GM12878 (cell line): ENCODE data around the gene SNX10. TPM values are rescaled to one million over a fixed set of nuclear protein-coding genes. Genes with fewer than 3 reads are reported as not detected.

Experiments used
- ATAC-seq: fragments of 200-7000 bp; cut with Tn5 transposase; 3 replicates; pipeline ENCODE4 v1.9.1; 2020; ENCODE audit warnings: mild to moderate bottlenecking, moderate library complexity
- BruUV-seq: library from RNA; stranded (reverse); fragments of 400-500 nt; replicated peaks from 2 replicates; lab custom pipeline; 2021; lab: Mats Ljungman, UMichigan
- CTCF ChIA-PET: fragments of 300-600 bp; sonication (Branson Sonifier 250); formaldehyde crosslinking; extraction: SDS; loops from one replicate; lab custom pipeline; 2021; ENCODE audit warnings: inconsistent platforms; lab: Yijun Ruan, JAX
- POLR2A ChIA-PET: fragments of 350-600 bp; formaldehyde crosslinking; extraction: SDS; loops from one replicate; lab custom pipeline; 2021; ENCODE audit warnings: inconsistent platforms; lab: Charles Lee
- RAD21 ChIA-PET: fragments of 300-600 bp; sonication (Branson Sonifier 250); formaldehyde crosslinking; loops from one replicate; lab custom pipeline; 2023; ENCODE audit warnings: antibody characterized with exemption; ENCODE audit not compliant: unreplicated experiment; lab: Charles Lee
- SMC1A ChIA-PET: fragments of 300-600 bp; sonication (Branson Sonifier 250); formaldehyde crosslinking; loops from one replicate; lab custom pipeline; 2023; ENCODE audit not compliant: unreplicated experiment, uncharacterized antibody; lab: Charles Lee
- DNase-seq: peaks from one replicate; pipeline ENCODE4 v3.0.0-alpha.2; 2011; ENCODE audit warnings: low read depth, low spot score
- FAIRE-seq: peaks from 3 replicates; lab custom pipeline; 2011; peaks lifted over from hg19 to GRCh38; lab: Jason Lieb, UNC
- H2AFZ ChIP-seq: 2 replicates; pipeline ENCODE4 v1.6.0; 2011; ENCODE audit warnings: low read depth, low read length, control low read depth; ENCODE audit not compliant: control insufficient read depth
- H3K27ac ChIP-seq: 2 replicates; pipeline ENCODE4 v1.5.1; 2011; ENCODE audit warnings: control low read depth; ENCODE audit not compliant: control insufficient read depth, insufficient read depth
- H3K27me3 ChIP-seq, 2 experiments: replicated peaks in 1 of 2; 2 replicates each; pipeline versions ENCODE4 v1.6.0 to v1.6.1; 2011; ENCODE audit warnings: low read length in 1 of 2; ENCODE audit not compliant: control insufficient read depth in 2 of 2, insufficient read depth in 2 of 2
- H3K36me3 ChIP-seq, 2 experiments: 2 replicates each; pipeline ENCODE4 v1.5.1; 2011; ENCODE audit warnings: low read length in 1 of 2; ENCODE audit not compliant: control insufficient read depth in 2 of 2, insufficient read depth in 2 of 2
- H3K4me1 ChIP-seq: 2 replicates; pipeline ENCODE4 v1.6.1; 2011; ENCODE audit warnings: mild to moderate bottlenecking, low read length, moderate library complexity, mixed read lengths; ENCODE audit not compliant: control insufficient read depth, insufficient read depth
- H3K4me2 ChIP-seq: 2 replicates; pipeline ENCODE4 v1.6.0; 2011; ENCODE audit warnings: control low read depth; ENCODE audit not compliant: control insufficient read depth, insufficient read depth
- H3K4me3 ChIP-seq: fragments of 200-600 bp; sonication (generic); 2 replicates; pipeline ENCODE4 v1.5.1; 2016
- H3K79me2 ChIP-seq: 2 replicates; pipeline ENCODE4 v1.6.0; 2011; ENCODE audit warnings: low read length; ENCODE audit not compliant: control insufficient read depth, insufficient read depth
- H3K9ac ChIP-seq: 2 replicates; pipeline ENCODE4 v1.8.0; 2011; ENCODE audit warnings: low read length, control low read depth, mixed read lengths; ENCODE audit not compliant: control insufficient read depth, insufficient read depth
- H3K9me3 ChIP-seq: replicated peaks from 3 replicates; pipeline ENCODE4 v1.5.1; 2011; ENCODE audit warnings: mild to moderate bottlenecking, low read length; ENCODE audit not compliant: control insufficient read depth, insufficient read depth
- H4K20me1 ChIP-seq: 2 replicates; pipeline ENCODE4 v1.6.0; 2011; ENCODE audit not compliant: control insufficient read depth, insufficient read depth
- CHD1 ChIP-seq: IDR thresholded peaks from 2 replicates; pipeline ENCODE4 v1.6.1; 2012; ENCODE audit warnings: low read depth, low read length, improper control_type of control experiment
- WGBS: methylation state at CpG from one replicate; pipeline ENCODE4 v1.1.6; 2016; ENCODE audit warnings: low lambda C conversion rate; ENCODE audit not compliant: insufficient replicate concordance, insufficient coverage; ENCODE audit errors: missing lambda C conversion rate; 5-methylcytosine and 5-hydroxymethylcytosine counted together
- in situ Hi-C: fragments of 300-500 bp; cut with MboI; formaldehyde crosslinking; loops from 9 replicates; pipeline ENCODE4 v1.14.3; 2018; ENCODE audit warnings: mixed read lengths
- intact Hi-C: fragments of 100-400 bp; cut with micrococcal nuclease; formaldehyde crosslinking; loops from one replicate; pipeline ENCODE4 v1.14.2; 2022; ENCODE audit not compliant: unreplicated experiment
- polyA plus RNA-seq, 11 experiments: library from polyadenylated mRNA; depleted of rRNA in 4 of 11; unstranded in 6 of 11; stranded (reverse) in 5 of 11; fragments of >200 nt; fragmentation: Nextera tagmentation in 4 of 11; fragmentation: Illumina TruSeq in 1 of 11; extraction: Ambion mirVana in 4 of 11; extraction: Trizol in 1 of 11; gene quantifications; 1 replicate in 1 of 11; 2 replicates in 10 of 11; pipeline versions ENCODE4 v1.2.1 to v1.2.3, GENCODE V29; 2011 to 2016; ENCODE audit warnings: inconsistent platforms in 2 of 11, missing spikeins in 2 of 11, low read depth in 1 of 11
- total RNA-seq, 4 experiments: library from RNA; depleted of rRNA in 3 of 4; stranded (reverse); fragments of >200 nt in 3 of 4; fragmentation: Illumina TruSeq in 1 of 4; extraction: Trizol in 1 of 4; gene quantifications; 2 replicates each; pipeline versions ENCODE4 v1.2.1 to v1.2.3, GENCODE V29; 2013 to 2021
- TF ChIP-seq, protein P1 (sequence below): fragments of 450-650 bp; IDR thresholded peaks from 2 replicates; pipeline ENCODE4 v1.6.1; 2017; ENCODE audit warnings: mild to moderate bottlenecking, moderate library complexity

SNX10 gene
- total and polyA plus RNA-seq, 10 of the 15 experiments (the other 5 are each of a cell fraction or from before 2014, with no cell fraction given), result 22.0 to 56.2 (median 30.1) TPM

DNA sequence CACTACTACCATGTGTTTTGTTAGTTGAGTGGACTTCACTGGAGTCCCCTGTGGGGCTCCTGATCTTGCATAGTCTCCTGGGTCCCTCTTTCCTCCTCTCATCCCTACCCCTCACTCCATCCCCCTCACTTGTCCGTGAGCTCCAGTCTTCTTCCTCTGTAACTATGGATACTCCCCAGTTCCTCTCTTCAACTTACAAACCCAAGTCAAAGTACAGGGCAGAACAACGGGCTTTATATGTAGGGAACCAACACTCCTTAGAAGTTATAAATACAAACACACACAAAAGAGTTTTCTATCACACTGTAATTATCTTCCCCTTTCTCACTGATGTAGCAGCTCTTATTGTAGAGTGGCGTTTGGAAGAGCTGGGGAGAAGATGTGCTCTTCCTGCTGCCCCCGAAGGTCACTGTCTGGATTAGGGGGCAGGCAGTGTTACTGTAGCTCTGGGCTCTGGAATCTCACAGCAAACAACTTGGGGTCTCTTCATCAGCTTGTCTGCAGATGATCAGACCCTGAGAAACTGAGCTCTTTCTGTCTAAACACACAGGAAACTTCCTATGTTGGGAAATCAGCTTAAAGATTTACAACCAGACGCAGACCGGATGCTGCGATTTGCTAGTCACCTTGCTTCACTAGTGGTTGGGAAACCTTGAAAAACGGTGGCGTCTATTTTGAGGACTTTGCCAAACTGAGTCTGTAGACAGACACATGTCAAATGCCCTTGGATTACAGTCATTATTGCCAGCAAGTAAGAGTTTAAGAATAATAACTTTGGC lies 13.6 kb downstream of the SNX10 start:
- ATAC-seq (peak; percentile 72), FAIRE-seq (no peak), DNase-seq (no peak)
- WGBS, result 75% methylated on average over 9 of the region's 9 CpGs
- CTCF ChIA-PET, result interaction anchor here (0.8 to 2.0 kb wide), 9 partner anchors 10 to 215 kb away, joined by 3 to 13 read pairs (median 4); partner anchors contain the start of gene SNX10
- H3K79me2 ChIP-seq, result no peaks in the 10 kb centered on the region; the same call in 1 of the 2 replicates
- BruUV-seq, result no TSS peak
- no peaks in the 10 kb centered on the region for H3K27me3 ChIP-seq
- no peak overlapping the region for H3K4me2 ChIP-seq
- no peaks in the 10 kb centered on the region for H3K9me3 ChIP-seq
- intact Hi-C loops, result no loop called here
- peaks cover 0 to 13% of the 10 kb centered on the region in 2 experiments; a peak in 1 of 4 replicates for H3K36me3 ChIP-seq
- H3K4me3 ChIP-seq, result no peak overlapping the region
- POLR2A ChIA-PET, result interaction anchor here (0.7 to 1.6 kb wide), 3 partner anchors 9 to 1180 kb away, joined by 3 to 5 read pairs (median 3); no protein-coding TSS in a partner anchor
- H3K9ac ChIP-seq, result no peak overlapping the region
- TF ChIP-seq, protein P1, sequence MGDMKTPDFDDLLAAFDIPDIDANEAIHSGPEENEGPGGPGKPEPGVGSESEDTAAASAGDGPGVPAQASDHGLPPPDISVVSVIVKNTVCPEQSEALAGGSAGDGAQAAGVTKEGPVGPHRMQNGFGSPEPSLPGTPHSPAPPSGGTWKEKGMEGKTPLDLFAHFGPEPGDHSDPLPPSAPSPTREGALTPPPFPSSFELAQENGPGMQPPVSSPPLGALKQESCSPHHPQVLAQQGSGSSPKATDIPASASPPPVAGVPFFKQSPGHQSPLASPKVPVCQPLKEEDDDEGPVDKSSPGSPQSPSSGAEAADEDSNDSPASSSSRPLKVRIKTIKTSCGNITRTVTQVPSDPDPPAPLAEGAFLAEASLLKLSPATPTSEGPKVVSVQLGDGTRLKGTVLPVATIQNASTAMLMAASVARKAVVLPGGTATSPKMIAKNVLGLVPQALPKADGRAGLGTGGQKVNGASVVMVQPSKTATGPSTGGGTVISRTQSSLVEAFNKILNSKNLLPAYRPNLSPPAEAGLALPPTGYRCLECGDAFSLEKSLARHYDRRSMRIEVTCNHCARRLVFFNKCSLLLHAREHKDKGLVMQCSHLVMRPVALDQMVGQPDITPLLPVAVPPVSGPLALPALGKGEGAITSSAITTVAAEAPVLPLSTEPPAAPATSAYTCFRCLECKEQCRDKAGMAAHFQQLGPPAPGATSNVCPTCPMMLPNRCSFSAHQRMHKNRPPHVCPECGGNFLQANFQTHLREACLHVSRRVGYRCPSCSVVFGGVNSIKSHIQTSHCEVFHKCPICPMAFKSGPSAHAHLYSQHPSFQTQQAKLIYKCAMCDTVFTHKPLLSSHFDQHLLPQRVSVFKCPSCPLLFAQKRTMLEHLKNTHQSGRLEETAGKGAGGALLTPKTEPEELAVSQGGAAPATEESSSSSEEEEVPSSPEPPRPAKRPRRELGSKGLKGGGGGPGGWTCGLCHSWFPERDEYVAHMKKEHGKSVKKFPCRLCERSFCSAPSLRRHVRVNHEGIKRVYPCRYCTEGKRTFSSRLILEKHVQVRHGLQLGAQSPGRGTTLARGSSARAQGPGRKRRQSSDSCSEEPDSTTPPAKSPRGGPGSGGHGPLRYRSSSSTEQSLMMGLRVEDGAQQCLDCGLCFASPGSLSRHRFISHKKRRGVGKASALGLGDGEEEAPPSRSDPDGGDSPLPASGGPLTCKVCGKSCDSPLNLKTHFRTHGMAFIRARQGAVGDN, result 0 out of 2 replicates have a peak, but pooled peaks have one; percentile 24
- no peak for TF ChIP-seq CHD1
- H4K20me1 ChIP-seq, result no peaks in the 10 kb centered on the region
- no peak overlapping the region for H3K27ac ChIP-seq
- no peaks in the 10 kb centered on the region for H3K4me1 ChIP-seq
- SMC1A ChIA-PET, result interaction anchor here (0.7 to 3.6 kb wide), 10 partner anchors 9 to 108 kb away, joined by 3 to 32 read pairs (median 5); no protein-coding TSS in a partner anchor
- no peak overlapping the region for H2AFZ ChIP-seq
- in situ Hi-C loops, result no loop called here
- RAD21 ChIA-PET, result interaction anchor here (0.8 to 1.9 kb wide), 9 partner anchors 10 to 410 kb away, joined by 3 to 6 read pairs (median 3); partner anchors contain the start of gene CBX3
